GM10266 (cell line): Measurements from ENCODE around the gene LRFN2.

Experiments
- DNase-seq: peaks from one replicate; pipeline ENCODE4 v3.0.0; 2012; ENCODE audit errors: extremely low spot score
- CTCF ChIP-seq: IDR thresholded peaks from 2 replicates; pipeline ENCODE4 v1.5.1; 2012; ENCODE audit warnings: mild to moderate bottlenecking, low read depth; ENCODE audit not compliant: control insufficient read depth, insufficient read depth; ENCODE audit errors: missing control alignments

Gene LRFN2

GRCh38 chr6:40387871-40388264 is 199.3 kb downstream of the LRFN2 start:
- TF ChIP-seq CTCF, result no peak
- DNase-seq, result no peak

GRCh38 chr6:40387127-40387870 is 199.9 kb downstream of the LRFN2 start:
- TF ChIP-seq CTCF, result no peak
- peak; percentile 2 for DNase-seq

- TF ChIP-seq CTCF, result no peak
- DNase-seq, result no peak
Observed at GRCh38 chr6:40386200-40386599, 201.0 kb downstream of the LRFN2 start.

GRCh38 chr6:40383348-40384115 is 203.6 kb downstream of the LRFN2 start:
- peak; percentile 1 for DNase-seq
- TF ChIP-seq CTCF, result no peak

GRCh38 chr6:40380271-40380670 is 206.9 kb downstream of the LRFN2 start:
- DNase-seq, result no peak
- TF ChIP-seq CTCF, result no peak

- TF ChIP-seq CTCF, result no peak
- DNase-seq, result no peak
Observed at GRCh38 chr6:40379811-40380210, 207.4 kb downstream of the LRFN2 start.

GRCh38 chr6:40378725-40379074 is 208.5 kb downstream of the LRFN2 start:
- DNase-seq, result no peak
- TF ChIP-seq CTCF, result no peak
